Activated naive CD8-positive, alpha-beta T cell (primary cell): Measurements from ENCODE around the gene LEPROT.

Source experiments
- H3K27ac Mint-ChIP-seq: one replicate; pipeline ENCODE4 v1.8.0; 2021; ENCODE audit warnings: mixed read lengths
- H3K27me3 Mint-ChIP-seq: one replicate; pipeline ENCODE4 v1.8.0; 2021; ENCODE audit warnings: mixed read lengths
- H3K36me3 Mint-ChIP-seq: one replicate; pipeline ENCODE4 v1.8.0; 2021; ENCODE audit warnings: mixed read lengths
- H3K4me1 Mint-ChIP-seq: one replicate; pipeline ENCODE4 v1.8.0; 2021; ENCODE audit warnings: low read depth, mixed read lengths
- H3K4me3 Mint-ChIP-seq: one replicate; pipeline ENCODE4 v1.8.0; 2021; ENCODE audit warnings: mild to moderate bottlenecking, mixed read lengths
- H3K9me3 Mint-ChIP-seq: one replicate; pipeline ENCODE4 v1.8.0; 2021; ENCODE audit warnings: low read depth, mixed read lengths

Gene LEPROT

DNA sequence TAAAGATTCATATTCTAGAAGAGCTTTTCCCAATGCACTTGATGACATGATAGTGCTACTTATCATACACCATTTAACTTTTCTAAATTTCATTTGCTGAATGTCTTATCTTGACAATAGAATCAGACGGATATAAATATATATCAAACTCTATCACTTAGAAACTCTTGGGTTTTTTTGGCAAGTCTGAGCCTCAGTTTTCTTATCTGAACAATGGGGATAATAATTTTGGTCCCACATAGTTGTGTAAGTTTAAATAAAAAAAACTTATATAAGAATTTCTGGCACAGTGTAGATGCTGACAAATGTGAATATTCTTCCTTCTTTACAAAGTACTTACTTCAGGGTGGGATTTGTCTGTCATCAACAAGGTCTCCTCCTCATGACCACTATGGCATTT, 21.5 kb upstream of the LEPROT start:
- H3K4me3 Mint-ChIP-seq: no peak overlapping the region
- no peaks in the 10 kb centered on the region for H3K9me3 Mint-ChIP-seq
- H3K36me3 Mint-ChIP-seq: peaks cover 6% of the 10 kb centered on the region
- no peaks in the 10 kb centered on the region for H3K27me3 Mint-ChIP-seq
- H3K27ac Mint-ChIP-seq: no peak overlapping the region
- peaks cover 4% of the 10 kb centered on the region for H3K4me1 Mint-ChIP-seq

DNA sequence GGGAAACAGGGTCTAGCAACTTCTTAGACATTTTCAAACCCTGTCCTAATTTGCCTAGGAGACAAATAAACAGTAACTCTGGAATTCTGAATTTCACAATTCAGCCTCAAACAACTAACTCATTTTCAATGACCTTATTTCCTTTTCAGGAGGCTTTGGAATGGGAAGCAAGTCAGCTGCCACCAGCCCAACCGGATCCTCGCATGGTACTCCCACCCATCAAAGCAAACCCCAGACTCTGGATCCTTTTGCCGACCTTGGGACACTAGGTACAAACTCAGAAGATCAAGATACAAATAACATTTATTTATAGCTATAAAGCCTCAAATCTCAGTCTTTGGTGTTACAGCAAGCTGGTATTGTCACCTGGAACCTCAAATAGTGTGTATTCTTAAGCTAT, 18.9 kb upstream of the LEPROT start:
- H3K27me3 Mint-ChIP-seq: no peaks in the 10 kb centered on the region
- H3K36me3 Mint-ChIP-seq: peaks cover 5% of the 10 kb centered on the region
- H3K4me1 Mint-ChIP-seq: no peaks in the 10 kb centered on the region
- H3K9me3 Mint-ChIP-seq: no peaks in the 10 kb centered on the region
- no peak overlapping the region for H3K27ac Mint-ChIP-seq
- no peak overlapping the region for H3K4me3 Mint-ChIP-seq

DNA sequence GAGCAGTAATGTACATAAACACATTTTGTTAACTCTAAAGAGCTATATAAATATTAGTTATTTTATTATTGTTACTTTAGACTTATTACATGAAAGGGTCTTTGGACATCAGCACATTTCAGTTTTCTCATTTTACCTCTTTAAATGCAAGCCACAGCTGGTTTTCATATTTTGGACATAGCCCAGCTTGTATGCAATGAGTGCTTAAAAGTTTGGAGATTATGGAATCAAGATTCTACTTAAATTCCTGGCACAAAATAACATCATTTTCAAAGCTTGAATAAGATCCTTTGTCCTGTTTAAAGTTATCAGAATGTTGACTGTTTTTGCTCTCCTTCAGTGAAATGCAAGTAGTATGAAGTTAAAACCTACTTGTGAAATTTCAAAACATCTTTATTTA, 15.5 kb upstream of the LEPROT start:
- Mint-ChIP-seq H3K4me1 (no peaks in the 10 kb centered on the region), H3K36me3 (peaks cover 9% of the 10 kb centered on the region), H3K9me3 (peaks cover 3% of the 10 kb centered on the region), H3K4me3 (no peak overlapping the region), H3K27ac (no peak overlapping the region), H3K27me3 (peaks cover 4% of the 10 kb centered on the region)

DNA sequence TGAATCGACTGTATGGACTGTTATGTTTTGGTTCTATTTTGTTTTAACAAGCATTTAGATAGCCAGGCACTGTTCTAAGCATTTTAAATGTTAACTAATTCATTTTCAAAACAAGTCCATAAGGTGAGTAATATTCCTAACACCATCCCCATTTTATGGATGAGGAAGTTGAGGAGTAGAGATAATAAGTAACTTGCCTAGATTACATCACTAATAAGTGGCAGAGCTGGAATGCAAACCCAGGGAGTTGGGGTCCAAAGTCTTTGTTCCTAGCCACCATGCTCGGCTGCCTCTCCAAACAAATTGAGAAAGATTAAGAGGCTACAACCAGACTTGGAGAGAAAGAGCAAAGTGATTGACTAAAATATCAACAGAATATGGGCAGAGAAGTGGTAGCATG, 12.6 kb upstream of the LEPROT start:
- H3K27ac Mint-ChIP-seq: no peak overlapping the region
- H3K36me3 Mint-ChIP-seq: peaks cover 18% of the 10 kb centered on the region
- H3K4me3 Mint-ChIP-seq: no peak overlapping the region
- peaks cover 4% of the 10 kb centered on the region for H3K27me3 Mint-ChIP-seq
- no peaks in the 10 kb centered on the region for H3K4me1 Mint-ChIP-seq
- H3K9me3 Mint-ChIP-seq: peaks cover 3% of the 10 kb centered on the region

DNA sequence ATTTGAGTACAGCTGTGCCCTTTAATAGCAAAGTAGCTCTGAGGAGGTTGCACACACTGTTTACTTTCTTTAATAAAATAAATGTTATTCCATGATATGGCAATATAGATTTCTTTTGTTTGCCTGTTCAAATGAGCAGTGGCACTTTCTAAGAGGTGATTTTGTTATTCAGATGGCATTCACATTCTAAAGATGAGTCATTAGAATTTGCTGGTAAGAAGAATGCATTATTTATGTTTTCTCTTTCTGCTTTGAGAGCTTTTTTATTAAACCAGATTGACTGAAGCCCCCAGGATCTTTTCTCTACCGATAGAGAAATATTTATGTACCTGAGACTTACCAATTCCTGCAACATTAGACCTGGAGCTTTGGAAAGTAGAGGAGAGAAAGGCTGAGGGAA, 11.2 kb upstream of the LEPROT start:
- Mint-ChIP-seq H3K9me3 (peaks cover 3% of the 10 kb centered on the region), H3K27ac (no peak overlapping the region), H3K4me3 (no peak overlapping the region), H3K36me3 (peaks cover 20% of the 10 kb centered on the region), H3K4me1 (no peaks in the 10 kb centered on the region), H3K27me3 (peaks cover 4% of the 10 kb centered on the region)

DNA sequence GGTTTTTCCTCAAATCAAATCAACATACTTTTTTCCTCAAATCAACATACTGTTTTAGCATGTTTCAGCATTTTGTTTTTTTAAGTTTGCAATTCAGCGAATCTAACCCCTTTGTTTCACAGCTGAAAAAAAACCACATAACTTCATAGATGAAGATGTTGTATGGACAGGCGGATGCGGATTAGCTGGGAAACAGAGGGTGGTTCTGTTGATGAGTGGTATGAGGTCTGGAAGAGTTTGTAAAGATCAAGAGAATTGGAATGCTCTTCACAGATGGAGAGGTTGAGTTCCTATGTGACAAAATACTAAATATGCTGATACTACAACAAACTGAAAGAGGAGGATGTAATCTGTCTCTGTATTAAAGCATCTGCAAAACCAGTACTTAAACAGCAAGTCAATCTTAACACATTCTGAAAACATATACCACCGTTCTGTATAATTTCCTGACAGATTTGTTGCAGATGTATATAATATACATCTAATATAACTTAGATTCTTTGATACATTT, 10.6 kb upstream of the LEPROT start:
- peaks cover 4% of the 10 kb centered on the region for H3K27me3 Mint-ChIP-seq

DNA sequence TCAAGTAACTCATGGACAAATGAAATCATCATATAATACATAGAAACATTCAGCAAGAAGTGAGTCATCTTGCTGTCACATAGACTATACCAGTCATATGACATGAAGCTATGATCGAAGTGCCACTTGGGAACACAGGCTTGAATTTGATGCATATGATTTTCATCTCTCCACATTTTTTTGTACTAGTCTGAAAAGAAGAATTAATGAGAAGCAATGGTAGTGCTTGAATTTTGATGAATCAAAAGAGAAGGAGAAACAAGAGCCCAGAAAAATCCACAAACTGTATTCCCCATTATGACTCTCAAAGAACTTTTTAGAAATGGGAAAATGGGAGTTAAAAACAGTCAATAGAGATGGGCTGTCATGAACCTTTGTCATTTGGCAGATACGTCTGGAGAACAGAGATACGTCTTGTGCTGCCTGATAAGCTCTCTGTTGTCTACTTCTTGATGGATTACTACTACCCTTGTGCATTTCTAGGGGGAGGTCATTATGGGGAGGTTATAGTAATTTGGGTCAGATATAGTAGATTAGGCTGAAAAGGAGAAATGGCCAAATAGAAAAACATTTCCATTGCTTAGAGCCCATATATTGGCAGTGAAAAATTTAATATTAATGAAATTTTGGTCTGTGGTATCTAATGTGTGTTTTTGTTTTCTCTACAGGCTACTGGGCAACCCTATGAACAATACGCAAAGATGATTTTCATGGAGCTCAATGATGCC, 8.0 kb upstream of the LEPROT start:
- Mint-ChIP-seq H3K4me3 (no peak overlapping the region), H3K9me3 (peaks cover 3% of the 10 kb centered on the region), H3K27ac (no peak overlapping the region), H3K36me3 (peaks cover 18% of the 10 kb centered on the region), H3K27me3 (peaks cover 4% of the 10 kb centered on the region), H3K4me1 (no peaks in the 10 kb centered on the region)

More for the DNA sequence above, 10.6 kb upstream of the LEPROT start:
- Mint-ChIP-seq H3K36me3 (peaks cover 20% of the 10 kb centered on the region), H3K4me1 (no peaks in the 10 kb centered on the region), H3K4me3 (no peak overlapping the region), H3K9me3 (peaks cover 3% of the 10 kb centered on the region), H3K27ac (no peak overlapping the region)

DNA sequence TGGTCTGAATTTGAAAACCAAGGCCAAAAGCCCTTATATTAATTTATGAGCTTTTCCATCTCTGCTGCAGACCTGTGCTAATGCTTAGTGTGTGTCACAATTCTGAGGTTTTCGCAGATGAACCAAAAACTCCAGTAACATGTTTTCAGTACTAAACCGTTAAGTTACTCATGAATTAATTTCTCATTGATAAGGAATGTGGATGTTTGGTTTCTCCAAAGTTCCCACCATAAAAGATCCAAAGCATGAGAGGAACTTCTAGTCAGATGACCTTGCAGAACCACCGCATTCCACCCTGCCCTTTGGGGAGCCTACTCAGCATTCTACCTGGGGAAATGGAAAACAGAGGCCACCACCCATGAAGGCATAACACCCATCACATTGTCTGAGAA, 7.5 kb upstream of the LEPROT start:
- H3K27me3 Mint-ChIP-seq: peaks cover 3% of the 10 kb centered on the region
- H3K9me3 Mint-ChIP-seq: peaks cover 3% of the 10 kb centered on the region
- H3K36me3 Mint-ChIP-seq: peaks cover 18% of the 10 kb centered on the region
- no peaks in the 10 kb centered on the region for H3K4me1 Mint-ChIP-seq
- no peak overlapping the region for H3K27ac Mint-ChIP-seq
- H3K4me3 Mint-ChIP-seq: no peak overlapping the region

DNA sequence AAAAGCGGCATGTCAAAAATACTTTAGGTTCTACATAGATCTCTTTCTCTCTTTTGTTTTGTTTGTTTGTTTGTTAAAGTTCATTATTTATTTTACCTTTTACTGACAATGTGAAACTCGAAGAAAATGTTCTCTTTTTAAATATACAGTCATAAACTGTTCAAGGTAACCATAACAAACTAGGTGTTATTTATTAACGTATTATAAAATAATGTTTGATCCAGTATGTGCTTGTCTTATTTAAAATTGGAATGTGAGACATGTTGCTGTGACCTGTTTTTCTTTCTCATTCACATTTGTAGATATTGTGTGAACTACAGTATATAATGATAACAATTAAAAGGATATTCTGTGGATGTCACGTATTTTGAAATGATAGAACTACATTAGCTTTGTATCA, 5.9 kb upstream of the LEPROT start:
- peaks cover 7% of the 10 kb centered on the region for H3K4me1 Mint-ChIP-seq
- peaks cover 15% of the 10 kb centered on the region for H3K36me3 Mint-ChIP-seq
- peaks cover 3% of the 10 kb centered on the region for H3K9me3 Mint-ChIP-seq
- H3K4me3 Mint-ChIP-seq: no peak overlapping the region
- H3K27me3 Mint-ChIP-seq: peaks cover 3% of the 10 kb centered on the region
- no peak overlapping the region for H3K27ac Mint-ChIP-seq

DNA sequence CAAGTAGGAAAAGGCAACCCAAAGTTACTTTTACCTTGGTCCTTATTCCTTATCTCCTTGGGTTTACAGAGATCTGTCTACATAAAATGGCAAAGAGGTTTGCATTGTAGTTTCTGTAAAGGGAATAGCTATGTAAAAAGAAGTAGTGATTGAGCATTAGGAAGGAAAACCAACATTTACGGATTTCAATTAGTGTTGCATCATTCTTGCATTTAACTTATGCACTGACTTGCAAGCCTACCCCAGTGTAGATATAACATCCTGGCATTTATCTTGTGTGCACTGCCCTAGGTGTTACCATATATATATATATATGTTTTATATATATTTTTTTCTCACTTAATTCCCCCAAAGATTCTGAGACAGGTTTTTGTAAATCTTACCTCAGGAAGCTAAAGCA, 3.7 kb upstream of the LEPROT start:
- Mint-ChIP-seq H3K4me1 (peaks cover 10% of the 10 kb centered on the region), H3K27me3 (no peaks in the 10 kb centered on the region), H3K4me3 (no peak overlapping the region), H3K9me3 (no peaks in the 10 kb centered on the region), H3K27ac (no peak overlapping the region), H3K36me3 (peaks cover 4% of the 10 kb centered on the region)

DNA sequence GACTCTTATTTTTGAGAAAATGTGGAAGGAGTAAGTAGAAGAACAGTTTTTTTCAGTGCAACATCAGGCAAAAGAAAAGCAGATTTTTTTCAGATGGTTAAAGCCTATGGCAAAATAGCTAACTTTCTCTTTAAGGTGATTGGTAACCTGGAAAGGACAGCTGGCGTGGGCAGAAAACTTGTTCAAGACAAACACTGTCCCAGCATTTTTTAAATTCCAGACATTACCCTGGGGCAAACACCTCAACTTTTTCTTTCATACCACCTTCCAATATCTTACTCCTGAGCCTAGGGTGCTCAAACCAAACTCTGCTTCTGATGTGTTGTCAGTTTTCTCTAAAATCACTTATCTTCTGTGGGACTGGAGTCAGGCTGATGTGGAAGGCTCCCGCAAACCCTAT, 2.7 kb upstream of the LEPROT start:
- no peak overlapping the region for H3K4me3 Mint-ChIP-seq
- H3K4me1 Mint-ChIP-seq: peaks cover 10% of the 10 kb centered on the region
- no peak overlapping the region for H3K27ac Mint-ChIP-seq
- H3K9me3 Mint-ChIP-seq: no peaks in the 10 kb centered on the region
- peaks cover 2% of the 10 kb centered on the region for H3K36me3 Mint-ChIP-seq
- H3K27me3 Mint-ChIP-seq: no peaks in the 10 kb centered on the region

DNA sequence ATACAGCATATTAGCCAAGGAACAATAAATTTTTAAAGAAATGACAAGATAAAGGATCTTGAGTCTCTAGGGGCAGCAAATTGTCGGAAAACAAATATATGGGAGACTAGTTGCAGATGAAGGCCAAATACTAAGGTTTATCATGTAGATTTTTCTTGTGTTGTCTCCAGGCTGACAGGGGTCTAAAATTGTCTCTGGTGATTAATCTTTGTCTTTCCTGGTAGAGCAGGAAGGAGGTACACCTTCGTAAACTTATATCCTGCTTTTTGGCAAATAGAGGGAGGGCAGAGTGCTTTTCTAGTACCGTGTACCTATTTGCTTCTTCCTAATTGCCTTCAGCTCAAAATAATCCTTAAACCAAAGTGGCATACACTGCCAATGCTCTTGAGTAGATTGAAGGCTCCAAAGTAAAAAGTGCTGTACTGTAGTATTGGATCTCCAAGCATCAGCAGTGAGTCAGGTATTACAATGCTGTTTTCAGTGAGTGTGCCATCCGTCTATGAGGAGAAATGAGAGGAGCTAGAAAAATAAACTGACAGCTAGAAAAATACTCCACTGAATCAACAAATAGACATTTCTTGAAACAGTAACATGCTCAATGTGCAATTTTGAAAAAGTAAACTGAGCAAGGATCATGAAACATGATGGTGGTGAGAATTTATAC, 1.8 kb upstream of the LEPROT start:
- H3K27ac Mint-ChIP-seq: no peak overlapping the region
- no peaks in the 10 kb centered on the region for H3K27me3 Mint-ChIP-seq
- no peaks in the 10 kb centered on the region for H3K9me3 Mint-ChIP-seq
- peaks cover 10% of the 10 kb centered on the region for H3K4me1 Mint-ChIP-seq
- peaks cover 2% of the 10 kb centered on the region for H3K36me3 Mint-ChIP-seq
- no peak overlapping the region for H3K4me3 Mint-ChIP-seq

DNA sequence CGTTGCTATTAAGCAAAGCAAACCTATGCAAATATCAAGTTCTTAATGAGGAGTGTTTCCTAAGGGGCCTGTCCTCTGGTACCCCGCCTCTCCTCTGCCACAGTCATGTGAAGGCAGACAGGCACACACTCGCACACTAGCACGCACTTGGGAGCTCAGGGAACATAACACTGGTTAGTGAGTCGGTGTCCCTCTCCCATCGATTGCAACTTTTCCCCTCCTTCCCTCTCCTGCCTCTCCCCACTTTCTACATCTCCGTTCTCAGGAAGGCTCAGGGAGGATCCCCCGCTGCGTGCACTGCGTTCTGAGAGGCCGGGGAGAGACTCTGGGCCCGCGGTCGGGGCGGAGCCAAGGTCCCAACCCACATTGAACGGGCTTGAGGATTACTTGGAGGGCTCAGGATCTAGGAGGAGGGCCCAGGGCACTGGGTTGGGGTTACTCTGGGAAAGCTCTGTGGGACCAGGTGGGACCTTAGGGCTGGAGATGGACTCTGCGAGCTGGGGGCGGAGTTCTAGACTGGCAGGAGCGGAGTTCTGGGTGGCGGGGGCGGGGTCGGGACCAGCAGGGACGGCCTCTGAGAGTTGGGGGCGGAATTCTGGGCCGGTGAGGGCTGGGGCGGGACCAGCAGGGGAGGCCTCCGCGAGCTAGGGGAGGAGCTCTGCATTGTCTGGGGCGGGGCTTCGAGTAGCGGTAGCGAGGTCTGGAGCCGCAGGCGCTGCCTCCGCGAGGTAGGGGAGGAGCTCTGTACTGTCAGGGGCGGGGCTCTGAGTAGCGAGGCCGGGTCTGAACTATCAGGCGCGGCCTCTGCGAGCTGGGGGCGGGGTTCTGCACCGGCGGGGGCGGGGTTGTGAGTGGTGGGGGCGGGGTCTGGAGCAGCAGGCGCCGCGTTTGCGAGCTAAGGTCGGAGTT, 533 bp upstream of the LEPROT start:
- no peaks in the 10 kb centered on the region for H3K27me3 Mint-ChIP-seq
- H3K4me1 Mint-ChIP-seq: peaks cover 10% of the 10 kb centered on the region
- no peaks in the 10 kb centered on the region for H3K9me3 Mint-ChIP-seq
- H3K4me3 Mint-ChIP-seq: no peak overlapping the region
- H3K36me3 Mint-ChIP-seq: no peaks in the 10 kb centered on the region
- peak overlapping the region; percentile 93 for H3K27ac Mint-ChIP-seq

DNA sequence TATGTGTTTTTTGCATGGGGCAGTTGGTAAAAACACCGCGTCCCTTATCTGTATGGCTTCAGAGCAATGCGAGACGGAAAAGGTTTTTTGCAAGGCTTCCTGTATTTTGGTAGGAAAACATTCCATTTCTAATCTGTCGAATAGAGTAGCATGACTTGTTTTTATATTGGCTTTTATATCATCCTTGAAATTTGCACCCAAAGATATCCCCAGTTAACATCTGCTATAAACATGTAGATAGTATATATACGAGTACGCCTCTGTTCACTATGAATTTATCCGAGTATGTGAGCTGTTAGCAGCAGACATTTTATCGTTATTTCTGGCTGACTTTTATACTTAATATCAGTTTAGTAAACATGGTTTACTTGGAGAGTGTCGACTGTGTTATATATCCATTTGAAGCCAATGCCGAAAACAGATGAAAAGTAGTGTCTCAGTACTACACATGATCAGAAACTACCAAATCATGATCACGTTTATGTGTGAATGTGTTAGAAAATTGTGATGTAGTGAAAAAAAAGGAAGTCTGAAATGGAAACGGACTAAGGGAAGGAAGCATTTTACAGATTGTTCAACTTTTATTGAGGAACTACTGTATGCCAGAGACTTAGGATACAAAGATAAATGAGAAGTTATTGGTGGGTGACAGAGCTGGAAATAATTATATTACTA, 1.0 kb downstream of the LEPROT start:
- H3K27ac Mint-ChIP-seq: no peak overlapping the region
- peaks cover 6% of the 10 kb centered on the region for H3K36me3 Mint-ChIP-seq
- H3K4me1 Mint-ChIP-seq: peaks cover 10% of the 10 kb centered on the region
- H3K27me3 Mint-ChIP-seq: no peaks in the 10 kb centered on the region
- no peaks in the 10 kb centered on the region for H3K9me3 Mint-ChIP-seq
- no peak overlapping the region for H3K4me3 Mint-ChIP-seq
